ENCODE data around the gene MGAT3. TPM values are rescaled to one million over a fixed set of nuclear protein-coding genes. Genes with fewer than 3 reads are reported as not detected.

Gene MGAT3
- total and polyA plus RNA-seq, 2 donors (not counting 1 experiment from before 2014, with no cell fraction given) = 11.1 to 27.8 TPM

- no peak overlapping the region for H3K9ac ChIP-seq (ENCODE audit: low read length)
- peaks cover 8 to 18% of the 10 kb centered on the region in 2 donors for H3K4me1 ChIP-seq (ENCODE audit: control insufficient read depth in 2 of 2, insufficient read depth in 2 of 2, low read length in 2 of 2)
- H3K36me3 ChIP-seq (replicated peaks in 1 of 2; ENCODE audit: control extremely low read depth in 1 of 2, control insufficient read depth in 1 of 2, extremely low read depth in 1 of 2, insufficient read depth in 2 of 2, low read length in 1 of 2) = peaks cover 0 to 33% of the 10 kb centered on the region in 2 experiments
- intact Hi-C loops (cut with micrococcal nuclease) = no loop called here
- no peaks in the 10 kb centered on the region for H3K9me3 Mint-ChIP-seq (ENCODE audit: insufficient read depth)
- H3K9me3 ChIP-seq (ENCODE audit: control extremely low read depth in 1 of 3, control insufficient read depth in 2 of 3, insufficient read depth in 1 of 3, low read length in 2 of 3) = no peaks in the 10 kb centered on the region
- TF ChIP-seq CTCF (IDR thresholded peaks at IDR 0.05) = no peak
- no peak for TF ChIP-seq EZH2 (IDR thresholded peaks at IDR 0.05; ENCODE audit: borderline replicate concordance, insufficient read depth, low read depth, low read length, poor library complexity, severe bottlenecking)
- ATAC-seq (ENCODE audit: low read depth) (no peak), DNase-seq (no peak)
- H3K4me3 ChIP-seq (ENCODE audit: control extremely low read depth in 1 of 5, extremely low read depth in 1 of 5, insufficient read depth in 1 of 5, low read depth in 2 of 5, low read length in 4 of 5) = no peak overlapping the region
- no peak overlapping the region for H3K27ac Mint-ChIP-seq
- WGBS (ENCODE audit: insufficient coverage) = 97% methylated on average over 17 of the region's 18 CpGs
- no peaks in the 10 kb centered on the region for H3K27me3 Mint-ChIP-seq
- H3K4me2 ChIP-seq (replicated peaks; ENCODE audit: low read depth, low read length, poor library complexity, severe bottlenecking) = no peak overlapping the region
- CTCF ChIA-PET = interaction anchor here (0.7 to 6.5 kb wide), 3 partner anchors 59 to 86 kb away, joined by 3 to 37 read pairs (median 5); partner anchors contain the start of gene ATF4
- no peak overlapping the region for H3K4me3 Mint-ChIP-seq
- H3K4me1 Mint-ChIP-seq = peaks cover 17% of the 10 kb centered on the region
- POLR2A ChIA-PET = interaction anchor here (2.7 kb wide), 1 partner anchor 12 kb away, joined by 6 read pairs; no protein-coding TSS in a partner anchor
- no peaks in the 10 kb centered on the region for H4K20me1 ChIP-seq (ENCODE audit: control insufficient read depth, insufficient read depth, low read length, poor library complexity, severe bottlenecking)
- H3K27me3 ChIP-seq (replicated peaks in 1 of 4; ENCODE audit: control extremely low read depth in 1 of 4, control insufficient read depth in 3 of 4, insufficient read depth in 4 of 4, low read length in 3 of 4) = peaks cover 0 to 5% (median 0%) of the 10 kb centered on the region in 4 experiments
- H2AFZ ChIP-seq (ENCODE audit: insufficient read depth, low read depth, low read length, poor library complexity, severe bottlenecking) = no peak overlapping the region
- no peak overlapping the region for H3K27ac ChIP-seq (ENCODE audit: low read length in 2 of 2)
- H3K79me2 ChIP-seq (ENCODE audit: control insufficient read depth, insufficient read depth, low read length) = no peaks in the 10 kb centered on the region
Measured at GRCh38 chr22:39434243-39434653, 22.6 kb upstream of the MGAT3 start.

- Histone ChIP-seq H3K4me2 (replicated peaks; ENCODE audit: low read depth, low read length, poor library complexity, severe bottlenecking) (no peak overlapping the region), H3K79me2 (ENCODE audit: control insufficient read depth, insufficient read depth, low read length) (no peaks in the 10 kb centered on the region), H3K9me3 (ENCODE audit: control extremely low read depth in 1 of 3, control insufficient read depth in 2 of 3, insufficient read depth in 1 of 3, low read length in 2 of 3) (no peaks in the 10 kb centered on the region), H3K9ac (ENCODE audit: low read length) (no peak overlapping the region), H3K36me3 (replicated peaks in 1 of 2; ENCODE audit: control extremely low read depth in 1 of 2, control insufficient read depth in 1 of 2, extremely low read depth in 1 of 2, insufficient read depth in 2 of 2, low read length in 1 of 2) (peaks cover 0 to 29% of the 10 kb centered on the region in 2 experiments), H3K27ac (ENCODE audit: low read length in 2 of 2) (no peak overlapping the region), H3K27me3 (replicated peaks in 1 of 4; ENCODE audit: control extremely low read depth in 1 of 4, control insufficient read depth in 3 of 4, insufficient read depth in 4 of 4, low read length in 3 of 4) (peaks cover 0 to 5% (median 0%) of the 10 kb centered on the region in 4 experiments), H4K20me1 (ENCODE audit: control insufficient read depth, insufficient read depth, low read length, poor library complexity, severe bottlenecking) (no peaks in the 10 kb centered on the region), H3K4me1 (ENCODE audit: control insufficient read depth in 2 of 2, insufficient read depth in 2 of 2, low read length in 2 of 2) (peaks cover 12 to 23% of the 10 kb centered on the region in 2 donors), H2AFZ (ENCODE audit: insufficient read depth, low read depth, low read length, poor library complexity, severe bottlenecking) (no peak overlapping the region), H3K4me3 (ENCODE audit: control extremely low read depth in 1 of 5, extremely low read depth in 1 of 5, insufficient read depth in 1 of 5, low read depth in 2 of 5, low read length in 4 of 5) (no peak overlapping the region)
- no peak overlapping the region for H3K4me3 Mint-ChIP-seq
- H3K27ac Mint-ChIP-seq = no peak overlapping the region
- ChIA-PET POLR2A (interaction anchor here (2.7 kb wide), 1 partner anchor 12 kb away, joined by 6 read pairs; no protein-coding TSS in a partner anchor), CTCF (interaction anchor here (0.7 to 6.5 kb wide), 5 partner anchors 12 to 85 kb away, joined by 3 to 37 read pairs (median 5); partner anchors contain the start of gene ATF4)
- H3K27me3 Mint-ChIP-seq = no peaks in the 10 kb centered on the region
- DNase-seq = no peak
- ATAC-seq (ENCODE audit: low read depth) = no peak
- no peak for TF ChIP-seq EZH2 (IDR thresholded peaks at IDR 0.05; ENCODE audit: borderline replicate concordance, insufficient read depth, low read depth, low read length, poor library complexity, severe bottlenecking)
- no peak for TF ChIP-seq CTCF (IDR thresholded peaks at IDR 0.05)
- intact Hi-C loops (cut with micrococcal nuclease) = loop anchor here (5.0 kb wide), 1 partner anchor 38 kb away; no protein-coding TSS in a partner anchor
- WGBS (ENCODE audit: insufficient coverage) = 100% methylated on average over 2 of the region's 6 CpGs
- peaks cover 20% of the 10 kb centered on the region for H3K4me1 Mint-ChIP-seq
- no peaks in the 10 kb centered on the region for H3K9me3 Mint-ChIP-seq (ENCODE audit: insufficient read depth)
Measured at GRCh38 chr22:39434721-39435120, 22.1 kb upstream of the MGAT3 start.
